GM12878 (cell line): ENCODE measurements around the gene CEP120. TPM values are rescaled to one million over a fixed set of nuclear protein-coding genes. Genes with fewer than 3 reads are reported as not detected.

ENCODE experiments used
- ATAC-seq: fragments of 200-7000 bp; cut with Tn5 transposase; 3 replicates; pipeline ENCODE4 v1.9.1; 2020; ENCODE audit warnings: mild to moderate bottlenecking, moderate library complexity
- BruUV-seq: library from RNA; stranded (reverse); fragments of 400-500 nt; replicated peaks from 2 replicates; lab custom pipeline; 2021; lab: Mats Ljungman, UMichigan
- CTCF ChIA-PET: fragments of 300-600 bp; sonication (Branson Sonifier 250); formaldehyde crosslinking; extraction: SDS; loops from one replicate; lab custom pipeline; 2021; ENCODE audit warnings: inconsistent platforms; lab: Yijun Ruan, JAX
- POLR2A ChIA-PET: fragments of 350-600 bp; formaldehyde crosslinking; extraction: SDS; loops from one replicate; lab custom pipeline; 2021; ENCODE audit warnings: inconsistent platforms; lab: Charles Lee
- RAD21 ChIA-PET: fragments of 300-600 bp; sonication (Branson Sonifier 250); formaldehyde crosslinking; loops from one replicate; lab custom pipeline; 2023; ENCODE audit warnings: antibody characterized with exemption; ENCODE audit not compliant: unreplicated experiment; lab: Charles Lee
- SMC1A ChIA-PET: fragments of 300-600 bp; sonication (Branson Sonifier 250); formaldehyde crosslinking; loops from one replicate; lab custom pipeline; 2023; ENCODE audit not compliant: unreplicated experiment, uncharacterized antibody; lab: Charles Lee
- DNase-seq: peaks from one replicate; pipeline ENCODE4 v3.0.0-alpha.2; 2011; ENCODE audit warnings: low read depth, low spot score
- FAIRE-seq: peaks from 3 replicates; lab custom pipeline; 2011; peaks lifted over from hg19 to GRCh38; lab: Jason Lieb, UNC
- H2AFZ ChIP-seq: 2 replicates; pipeline ENCODE4 v1.6.0; 2011; ENCODE audit warnings: low read depth, low read length, control low read depth; ENCODE audit not compliant: control insufficient read depth
- H3K27ac ChIP-seq: 2 replicates; pipeline ENCODE4 v1.5.1; 2011; ENCODE audit warnings: control low read depth; ENCODE audit not compliant: control insufficient read depth, insufficient read depth
- H3K27me3 ChIP-seq, 2 experiments: replicated peaks in 1 of 2; 2 replicates each; pipeline versions ENCODE4 v1.6.0 to v1.6.1; 2011; ENCODE audit warnings: low read length in 1 of 2; ENCODE audit not compliant: control insufficient read depth in 2 of 2, insufficient read depth in 2 of 2
- H3K36me3 ChIP-seq, 2 experiments: 2 replicates each; pipeline ENCODE4 v1.5.1; 2011; ENCODE audit warnings: low read length in 1 of 2; ENCODE audit not compliant: control insufficient read depth in 2 of 2, insufficient read depth in 2 of 2
- H3K4me1 ChIP-seq: 2 replicates; pipeline ENCODE4 v1.6.1; 2011; ENCODE audit warnings: mild to moderate bottlenecking, low read length, moderate library complexity, mixed read lengths; ENCODE audit not compliant: control insufficient read depth, insufficient read depth
- H3K4me2 ChIP-seq: 2 replicates; pipeline ENCODE4 v1.6.0; 2011; ENCODE audit warnings: control low read depth; ENCODE audit not compliant: control insufficient read depth, insufficient read depth
- H3K4me3 ChIP-seq: fragments of 200-600 bp; sonication (generic); 2 replicates; pipeline ENCODE4 v1.5.1; 2016
- H3K79me2 ChIP-seq: 2 replicates; pipeline ENCODE4 v1.6.0; 2011; ENCODE audit warnings: low read length; ENCODE audit not compliant: control insufficient read depth, insufficient read depth
- H3K9ac ChIP-seq: 2 replicates; pipeline ENCODE4 v1.8.0; 2011; ENCODE audit warnings: low read length, control low read depth, mixed read lengths; ENCODE audit not compliant: control insufficient read depth, insufficient read depth
- H3K9me3 ChIP-seq: replicated peaks from 3 replicates; pipeline ENCODE4 v1.5.1; 2011; ENCODE audit warnings: mild to moderate bottlenecking, low read length; ENCODE audit not compliant: control insufficient read depth, insufficient read depth
- H4K20me1 ChIP-seq: 2 replicates; pipeline ENCODE4 v1.6.0; 2011; ENCODE audit not compliant: control insufficient read depth, insufficient read depth
- BACH1 ChIP-seq: fragments of 450-650 bp; IDR thresholded peaks from 2 replicates; pipeline ENCODE4 v1.6.1; 2017; ENCODE audit warnings: mild to moderate bottlenecking, borderline replicate concordance
- CREB1 ChIP-seq: IDR thresholded peaks from 2 replicates; pipeline ENCODE4 v1.6.1; 2012; ENCODE audit warnings: low read depth, mild to moderate bottlenecking, inconsistent platforms
- EZH2 ChIP-seq: IDR thresholded peaks from 2 replicates; pipeline ENCODE4 v1.6.1; 2012; ENCODE audit warnings: low read depth, mild to moderate bottlenecking, control low read depth, inconsistent platforms, low read length, borderline replicate concordance; ENCODE audit not compliant: control insufficient read depth
- HDGF ChIP-seq: fragments of 450-650 bp; IDR thresholded peaks from 2 replicates; pipeline ENCODE4 v1.6.1; 2016; ENCODE audit warnings: antibody characterized with exemption
- POU2F2 ChIP-seq: IDR thresholded peaks from 3 replicates; pipeline ENCODE4 v1.6.1; 2011; ENCODE audit warnings: low read depth, mild to moderate bottlenecking, low read length, borderline replicate concordance
- SREBF1 ChIP-seq: IDR thresholded peaks from 2 replicates; pipeline ENCODE4 v1.6.1; 2012; ENCODE audit warnings: mild to moderate bottlenecking, low read length
- ZNF384 ChIP-seq: IDR thresholded peaks from 2 replicates; pipeline ENCODE4 v1.6.1; 2012; ENCODE audit warnings: low read depth, mild to moderate bottlenecking, low read length, improper control_type of control experiment, borderline replicate concordance
- WGBS: methylation state at CpG from one replicate; pipeline ENCODE4 v1.1.6; 2016; ENCODE audit warnings: low lambda C conversion rate; ENCODE audit not compliant: insufficient replicate concordance, insufficient coverage; ENCODE audit errors: missing lambda C conversion rate; 5-methylcytosine and 5-hydroxymethylcytosine counted together
- in situ Hi-C: fragments of 300-500 bp; cut with MboI; formaldehyde crosslinking; loops from 9 replicates; pipeline ENCODE4 v1.14.3; 2018; ENCODE audit warnings: mixed read lengths
- intact Hi-C: fragments of 100-400 bp; cut with micrococcal nuclease; formaldehyde crosslinking; loops from one replicate; pipeline ENCODE4 v1.14.2; 2022; ENCODE audit not compliant: unreplicated experiment
- polyA plus RNA-seq, 11 experiments: library from polyadenylated mRNA; depleted of rRNA in 4 of 11; unstranded in 6 of 11; stranded (reverse) in 5 of 11; fragments of >200 nt; fragmentation: Nextera tagmentation in 4 of 11; fragmentation: Illumina TruSeq in 1 of 11; extraction: Ambion mirVana in 4 of 11; extraction: Trizol in 1 of 11; gene quantifications; 1 replicate in 1 of 11; 2 replicates in 10 of 11; pipeline versions ENCODE4 v1.2.1 to v1.2.3, GENCODE V29; 2011 to 2016; ENCODE audit warnings: inconsistent platforms in 2 of 11, missing spikeins in 2 of 11, low read depth in 1 of 11
- total RNA-seq, 4 experiments: library from RNA; depleted of rRNA in 3 of 4; stranded (reverse); fragments of >200 nt in 3 of 4; fragmentation: Illumina TruSeq in 1 of 4; extraction: Trizol in 1 of 4; gene quantifications; 2 replicates each; pipeline versions ENCODE4 v1.2.1 to v1.2.3, GENCODE V29; 2013 to 2021
- TF ChIP-seq, protein P1 (sequence below): fragments of 450-650 bp; IDR thresholded peaks from 2 replicates; pipeline ENCODE4 v1.6.1; 2017; ENCODE audit warnings: borderline replicate concordance
- TF ChIP-seq, protein P2 (sequence below): fragments of 150-350 bp; IDR thresholded peaks from 2 replicates; pipeline ENCODE4 v1.6.1; 2016; ENCODE audit warnings: low read depth, low read length
- TF ChIP-seq, protein P3 (sequence below): IDR thresholded peaks from 2 replicates; pipeline ENCODE4 v1.6.1; 2011; ENCODE audit warnings: borderline replicate concordance, low read depth, mild to moderate bottlenecking, moderate library complexity, low read length; ENCODE audit not compliant: insufficient read depth, poor library complexity, severe bottlenecking

CEP120 gene
- total and polyA plus RNA-seq, 10 of the 15 experiments (the other 5 are each of a cell fraction or from before 2014, with no cell fraction given) = 4.1 to 23.0 (median 13.1) TPM

DNA sequence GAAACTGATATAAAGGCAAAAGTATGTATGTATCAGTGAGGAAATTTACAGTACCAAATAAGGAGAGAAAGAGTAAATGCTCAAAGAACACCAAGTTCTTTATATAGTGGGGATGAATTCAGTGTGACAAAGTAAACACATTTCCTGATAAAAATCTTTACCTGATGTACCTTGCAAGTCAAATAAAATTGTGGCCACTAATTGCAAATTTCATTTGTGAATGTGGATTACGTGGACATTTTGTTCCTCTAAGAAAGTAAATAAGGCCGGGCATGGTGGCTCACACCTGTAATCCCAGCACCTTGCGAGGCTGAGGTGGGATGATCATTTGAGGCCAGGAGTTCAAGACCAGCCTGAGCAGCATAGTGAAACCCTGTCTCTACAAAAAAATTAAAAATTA lies 25.7 kb downstream of the CEP120 start:
- Histone ChIP-seq H3K4me3 (no peak overlapping the region), H3K27ac (no peak overlapping the region), H3K79me2 (no peaks in the 10 kb centered on the region), H4K20me1 (no peaks in the 10 kb centered on the region), H3K36me3 (peaks cover 0 to 6% of the 10 kb centered on the region in 2 experiments; a peak in 2 of 4 replicates), H3K27me3 (no peaks in the 10 kb centered on the region), H3K4me2 (no peak overlapping the region), H3K9ac (no peak overlapping the region), H3K4me1 (no peaks in the 10 kb centered on the region), H3K9me3 (no peaks in the 10 kb centered on the region), H2AFZ (no peak overlapping the region)
- SMC1A ChIA-PET = interaction anchor here (0.8 to 0.9 kb wide), 2 partner anchors 13 to 208 kb away, joined by 3 read pairs; no protein-coding TSS in a partner anchor
- no peak for ATAC-seq
- DNase-seq = no peak
- in situ Hi-C loops (no loop called here), intact Hi-C loops (loop anchor here (10.0 kb wide), 1 partner anchor 217 kb away; no protein-coding TSS in a partner anchor)
- RAD21 ChIA-PET = interaction anchor here (1.3 kb wide), 1 partner anchor 206 kb away, joined by 3 read pairs; no protein-coding TSS in a partner anchor
- BruUV-seq = no TSS peak
- TF ChIP-seq, protein P1, sequence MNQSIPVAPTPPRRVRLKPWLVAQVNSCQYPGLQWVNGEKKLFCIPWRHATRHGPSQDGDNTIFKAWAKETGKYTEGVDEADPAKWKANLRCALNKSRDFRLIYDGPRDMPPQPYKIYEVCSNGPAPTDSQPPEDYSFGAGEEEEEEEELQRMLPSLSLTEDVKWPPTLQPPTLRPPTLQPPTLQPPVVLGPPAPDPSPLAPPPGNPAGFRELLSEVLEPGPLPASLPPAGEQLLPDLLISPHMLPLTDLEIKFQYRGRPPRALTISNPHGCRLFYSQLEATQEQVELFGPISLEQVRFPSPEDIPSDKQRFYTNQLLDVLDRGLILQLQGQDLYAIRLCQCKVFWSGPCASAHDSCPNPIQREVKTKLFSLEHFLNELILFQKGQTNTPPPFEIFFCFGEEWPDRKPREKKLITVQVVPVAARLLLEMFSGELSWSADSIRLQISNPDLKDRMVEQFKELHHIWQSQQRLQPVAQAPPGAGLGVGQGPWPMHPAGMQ = no peak
- no peak for TF ChIP-seq HDGF
- no peak for TF ChIP-seq EZH2
- TF ChIP-seq BACH1 = no peak
- CTCF ChIA-PET = interaction anchor here (1.3 to 1.5 kb wide), 3 partner anchors 23 to 213 kb away, joined by 3 to 6 read pairs (median 3); no protein-coding TSS in a partner anchor
- FAIRE-seq = no peak
- POLR2A ChIA-PET = no interaction called here
- 85% methylated on average over 3 of the region's 3 CpGs for WGBS

DNA sequence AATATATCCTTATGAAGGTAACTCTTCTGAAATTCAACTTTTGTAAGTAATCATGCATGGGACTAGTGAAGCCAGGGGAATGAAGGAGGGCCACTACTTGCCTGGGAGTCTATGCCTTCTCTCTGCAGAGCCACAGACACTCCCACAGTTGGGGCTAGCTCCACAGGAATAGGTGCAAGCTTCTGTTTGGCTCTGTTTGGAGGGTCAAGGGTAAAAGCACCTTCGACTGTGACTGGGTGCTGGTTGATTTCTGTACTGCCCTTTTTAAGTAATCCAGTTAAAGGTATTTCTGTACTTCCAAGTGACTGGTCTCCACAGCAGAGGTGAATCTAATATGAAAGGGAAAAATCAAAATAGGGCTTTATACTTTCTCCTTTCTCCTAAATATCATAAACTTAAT lies 32.2 kb downstream of the CEP120 start:
- H3K4me1 ChIP-seq = no peaks in the 10 kb centered on the region
- no peak for ATAC-seq
- H4K20me1 ChIP-seq = no peaks in the 10 kb centered on the region
- intact Hi-C loops (loop anchor here (10.0 kb wide), 1 partner anchor 224 kb away; no protein-coding TSS in a partner anchor), in situ Hi-C loops (no loop called here)
- no peak for FAIRE-seq
- H3K4me3 ChIP-seq = no peak overlapping the region
- RAD21 ChIA-PET = interaction anchor here (1.0 to 2.2 kb wide), 3 partner anchors 29 to 220 kb away, joined by 3 to 11 read pairs (median 5); no protein-coding TSS in a partner anchor
- H3K4me2 ChIP-seq = no peak overlapping the region
- CTCF ChIA-PET = interaction anchor here (0.8 to 2.6 kb wide), 4 partner anchors 14 to 220 kb away, joined by 4 to 16 read pairs (median 4); partner anchors contain the start of gene CEP120
- no peak overlapping the region for H2AFZ ChIP-seq
- SMC1A ChIA-PET = interaction anchor here (0.9 to 2.8 kb wide), 6 partner anchors 15 to 199 kb away, joined by 3 to 11 read pairs (median 3); no protein-coding TSS in a partner anchor
- H3K9me3 ChIP-seq = no peaks in the 10 kb centered on the region
- TF ChIP-seq ZNF384 = no peak
- no peak for TF ChIP-seq CREB1
- no peak for TF ChIP-seq SREBF1
- no peak for TF ChIP-seq POU2F2
- TF ChIP-seq, protein P2, sequence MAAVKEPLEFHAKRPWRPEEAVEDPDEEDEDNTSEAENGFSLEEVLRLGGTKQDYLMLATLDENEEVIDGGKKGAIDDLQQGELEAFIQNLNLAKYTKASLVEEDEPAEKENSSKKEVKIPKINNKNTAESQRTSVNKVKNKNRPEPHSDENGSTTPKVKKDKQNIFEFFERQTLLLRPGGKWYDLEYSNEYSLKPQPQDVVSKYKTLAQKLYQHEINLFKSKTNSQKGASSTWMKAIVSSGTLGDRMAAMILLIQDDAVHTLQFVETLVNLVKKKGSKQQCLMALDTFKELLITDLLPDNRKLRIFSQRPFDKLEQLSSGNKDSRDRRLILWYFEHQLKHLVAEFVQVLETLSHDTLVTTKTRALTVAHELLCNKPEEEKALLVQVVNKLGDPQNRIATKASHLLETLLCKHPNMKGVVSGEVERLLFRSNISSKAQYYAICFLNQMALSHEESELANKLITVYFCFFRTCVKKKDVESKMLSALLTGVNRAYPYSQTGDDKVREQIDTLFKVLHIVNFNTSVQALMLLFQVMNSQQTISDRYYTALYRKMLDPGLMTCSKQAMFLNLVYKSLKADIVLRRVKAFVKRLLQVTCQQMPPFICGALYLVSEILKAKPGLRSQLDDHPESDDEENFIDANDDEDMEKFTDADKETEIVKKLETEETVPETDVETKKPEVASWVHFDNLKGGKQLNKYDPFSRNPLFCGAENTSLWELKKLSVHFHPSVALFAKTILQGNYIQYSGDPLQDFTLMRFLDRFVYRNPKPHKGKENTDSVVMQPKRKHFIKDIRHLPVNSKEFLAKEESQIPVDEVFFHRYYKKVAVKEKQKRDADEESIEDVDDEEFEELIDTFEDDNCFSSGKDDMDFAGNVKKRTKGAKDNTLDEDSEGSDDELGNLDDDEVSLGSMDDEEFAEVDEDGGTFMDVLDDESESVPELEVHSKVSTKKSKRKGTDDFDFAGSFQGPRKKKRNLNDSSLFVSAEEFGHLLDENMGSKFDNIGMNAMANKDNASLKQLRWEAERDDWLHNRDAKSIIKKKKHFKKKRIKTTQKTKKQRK = no peak
- TF ChIP-seq, protein P3, sequence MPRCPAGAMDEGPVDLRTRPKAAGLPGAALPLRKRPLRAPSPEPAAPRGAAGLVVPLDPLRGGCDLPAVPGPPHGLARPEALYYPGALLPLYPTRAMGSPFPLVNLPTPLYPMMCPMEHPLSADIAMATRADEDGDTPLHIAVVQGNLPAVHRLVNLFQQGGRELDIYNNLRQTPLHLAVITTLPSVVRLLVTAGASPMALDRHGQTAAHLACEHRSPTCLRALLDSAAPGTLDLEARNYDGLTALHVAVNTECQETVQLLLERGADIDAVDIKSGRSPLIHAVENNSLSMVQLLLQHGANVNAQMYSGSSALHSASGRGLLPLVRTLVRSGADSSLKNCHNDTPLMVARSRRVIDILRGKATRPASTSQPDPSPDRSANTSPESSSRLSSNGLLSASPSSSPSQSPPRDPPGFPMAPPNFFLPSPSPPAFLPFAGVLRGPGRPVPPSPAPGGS = no peak
- DNase-seq = no peak
- peaks cover 0 to 21% of the 10 kb centered on the region in 2 experiments; a peak in 1 of 4 replicates for H3K36me3 ChIP-seq
- POLR2A ChIA-PET = no interaction called here
- no peak overlapping the region for H3K9ac ChIP-seq
- H3K27ac ChIP-seq = no peak overlapping the region
- no peaks in the 10 kb centered on the region for H3K27me3 ChIP-seq
- WGBS = 0% methylated on average over 1 of the region's 1 CpG
- no TSS peak for BruUV-seq
- no peaks in the 10 kb centered on the region for H3K79me2 ChIP-seq
